ENCODE measurements around the gene ZNF750.

DNA sequence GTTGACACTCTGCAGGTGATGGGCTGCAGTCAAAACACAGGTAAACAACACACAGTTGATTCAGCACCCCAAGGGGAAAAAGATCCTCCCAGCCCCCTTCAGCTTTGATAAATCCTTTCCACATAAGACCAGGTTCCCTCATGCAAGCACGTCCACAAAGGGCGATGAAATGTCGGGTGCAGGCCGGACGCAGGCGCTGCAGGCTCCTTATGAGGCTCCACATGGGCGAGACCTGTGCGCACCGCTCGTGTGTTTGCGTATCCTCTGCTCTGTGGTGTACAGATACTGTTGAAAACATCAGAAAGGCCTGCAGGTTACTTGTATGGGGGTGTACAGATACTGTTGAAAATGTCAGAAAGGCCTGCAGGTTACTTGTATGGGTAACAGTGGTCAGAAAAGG is 14.4 kb upstream of the ZNF750 start:
- TF ChIP-seq TOX (CRISPR knock-in tag; IDR thresholded peaks at IDR 0.05; ENCODE audit: borderline replicate concordance) (no peak), ZFP30 (CRISPR knock-in tag; IDR thresholded peaks at IDR 0.05) (no peak), CSDC2 (CRISPR knock-in tag; IDR thresholded peaks at IDR 0.05) (no peak), TSHZ2 (CRISPR knock-in tag; IDR thresholded peaks at IDR 0.05) (no peak)
- TF ChIP-seq, protein P1, sequence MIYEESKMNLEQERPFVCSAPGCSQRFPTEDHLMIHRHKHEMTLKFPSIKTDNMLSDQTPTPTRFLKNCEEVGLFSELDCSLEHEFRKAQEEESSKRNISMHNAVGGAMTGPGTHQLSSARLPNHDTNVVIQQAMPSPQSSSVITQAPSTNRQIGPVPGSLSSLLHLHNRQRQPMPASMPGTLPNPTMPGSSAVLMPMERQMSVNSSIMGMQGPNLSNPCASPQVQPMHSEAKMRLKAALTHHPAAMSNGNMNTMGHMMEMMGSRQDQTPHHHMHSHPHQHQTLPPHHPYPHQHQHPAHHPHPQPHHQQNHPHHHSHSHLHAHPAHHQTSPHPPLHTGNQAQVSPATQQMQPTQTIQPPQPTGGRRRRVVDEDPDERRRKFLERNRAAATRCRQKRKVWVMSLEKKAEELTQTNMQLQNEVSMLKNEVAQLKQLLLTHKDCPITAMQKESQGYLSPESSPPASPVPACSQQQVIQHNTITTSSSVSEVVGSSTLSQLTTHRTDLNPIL (CRISPR knock-in tag; IDR thresholded peaks at IDR 0.05; ENCODE audit: low read depth): no peak
